ENCODE measurements around the gene ARHGDIA.

The ARHGDIA gene

GRCh38 chr17:81858967-81859905 lies 11.9 kb downstream of the ARHGDIA start:
- Histone ChIP-seq H3K4me3 (ENCODE audit: low read depth, low read length) (peak overlapping the region; percentile 73), H3K36me3 (replicated peaks) (peaks cover 43% of the 10 kb centered on the region), H3K27me3 (replicated peaks) (no peaks in the 10 kb centered on the region), H3K27ac (peak overlapping the region; percentile 75)
- in situ Hi-C loops (cut with HindIII; ENCODE audit: low pct_ligation_motif_present, low sequenced_read_pairs) = no loop called here
- no peak for DNase-seq
- no peak for TF ChIP-seq CTCF (IDR thresholded peaks at IDR 0.05; ENCODE audit: low read depth, low read length, missing control alignments)

- in situ Hi-C loops (cut with HindIII; ENCODE audit: low pct_ligation_motif_present, low sequenced_read_pairs) = no loop called here
- Histone ChIP-seq H3K27me3 (replicated peaks) (no peaks in the 10 kb centered on the region), H3K27ac (no peak overlapping the region), H3K4me3 (ENCODE audit: low read depth, low read length) (peak overlapping the region; percentile 73), H3K36me3 (replicated peaks) (peaks cover 51% of the 10 kb centered on the region)
- no peak for TF ChIP-seq CTCF (IDR thresholded peaks at IDR 0.05; ENCODE audit: low read depth, low read length, missing control alignments)
- DNase-seq = no peak
These were observed 12.8 kb downstream of the ARHGDIA start for GRCh38 chr17:81858170-81858966.

GRCh38 chr17:81854974-81855774 lies 16.0 kb downstream of the ARHGDIA start:
- DNase-seq = no peak
- Histone ChIP-seq H3K36me3 (replicated peaks) (peaks cover 77% of the 10 kb centered on the region), H3K4me3 (ENCODE audit: low read depth, low read length) (no peak overlapping the region), H3K27me3 (replicated peaks) (no peaks in the 10 kb centered on the region), H3K27ac (no peak overlapping the region)
- no peak for TF ChIP-seq CTCF (IDR thresholded peaks at IDR 0.05; ENCODE audit: low read depth, low read length, missing control alignments)
- in situ Hi-C loops (cut with HindIII; ENCODE audit: low pct_ligation_motif_present, low sequenced_read_pairs) = no loop called here

DNA sequence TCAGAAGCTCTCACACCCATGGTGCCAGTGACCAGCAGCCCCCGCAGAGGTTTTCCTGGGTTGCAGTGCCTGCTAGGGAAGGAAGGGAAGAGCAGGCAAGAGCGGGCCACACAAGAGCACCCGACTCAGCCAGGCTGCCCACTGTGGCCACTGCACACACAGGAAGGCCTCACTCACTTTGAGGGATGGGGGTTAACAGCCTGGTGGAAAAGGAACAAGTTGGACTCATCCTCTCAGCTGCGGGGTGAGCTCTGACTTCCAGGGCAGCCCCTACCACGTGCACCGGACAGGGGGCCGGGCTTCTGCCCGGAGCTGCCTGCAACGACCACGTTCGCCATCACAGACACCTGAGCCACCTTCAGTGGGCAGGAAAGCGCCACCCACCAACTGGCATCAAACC lies 18.9 kb downstream of the ARHGDIA start:
- Histone ChIP-seq H3K36me3 (replicated peaks) (peaks cover 79% of the 10 kb centered on the region), H3K27me3 (replicated peaks) (no peaks in the 10 kb centered on the region), H3K27ac (no peak overlapping the region), H3K4me3 (ENCODE audit: low read depth, low read length) (no peak overlapping the region)
- no peak for TF ChIP-seq CTCF (IDR thresholded peaks at IDR 0.05; ENCODE audit: low read depth, low read length, missing control alignments)
- no peak for DNase-seq
- in situ Hi-C loops (cut with HindIII; ENCODE audit: low pct_ligation_motif_present, low sequenced_read_pairs) = no loop called here

DNA sequence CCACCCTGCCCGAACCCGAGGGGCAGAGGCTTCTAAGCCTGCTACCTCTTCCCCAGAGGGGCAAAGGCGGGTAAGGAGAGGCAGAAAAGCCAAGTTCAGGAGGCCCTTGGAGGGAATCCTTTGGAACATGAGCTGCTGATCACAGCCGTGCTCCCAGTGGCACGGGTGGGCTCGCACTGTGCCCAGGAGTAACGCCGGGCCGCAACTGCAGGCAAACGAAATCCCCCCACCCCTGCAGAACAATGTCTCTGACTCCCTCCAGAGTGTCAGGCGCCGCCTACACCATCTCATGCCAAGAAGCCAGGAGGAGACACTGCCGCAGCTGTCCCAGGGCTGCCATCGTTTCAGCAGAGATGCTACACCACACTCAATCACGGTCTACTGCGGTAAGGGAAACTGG lies 19.7 kb downstream of the ARHGDIA start:
- in situ Hi-C loops (cut with HindIII; ENCODE audit: low pct_ligation_motif_present, low sequenced_read_pairs) = no loop called here
- H3K4me3 ChIP-seq (ENCODE audit: low read depth, low read length) = no peak overlapping the region
- peaks cover 82% of the 10 kb centered on the region for H3K36me3 ChIP-seq (replicated peaks)
- no peak for DNase-seq
- no peak for TF ChIP-seq CTCF (IDR thresholded peaks at IDR 0.05; ENCODE audit: low read depth, low read length, missing control alignments)
- no peaks in the 10 kb centered on the region for H3K27me3 ChIP-seq (replicated peaks)
- no peak overlapping the region for H3K27ac ChIP-seq

All from brain microvascular endothelial cell (primary cell).